Suprapubic skin (tissue), 4 donors: ENCODE results near the gene GRIN2A. TPM values are rescaled to one million over a fixed set of nuclear protein-coding genes. Genes with fewer than 3 reads are reported as not detected.

Source experiments
- DNase-seq, 2 donors: peaks; one replicate each; pipeline ENCODE4 v3.0.0-alpha.2; 2019; ENCODE audit warnings: low spot score in 2 of 2
- H3K27ac ChIP-seq: fragments of 200-600 bp; sonication (generic); one replicate; pipeline ENCODE4 v1.5.1; 2019
- H3K27me3 ChIP-seq: fragments of 200-600 bp; sonication (generic); one replicate; pipeline ENCODE4 v1.5.1; 2019
- H3K36me3 ChIP-seq: fragments of 200-600 bp; sonication (generic); one replicate; pipeline ENCODE4 v1.5.1; 2019
- H3K4me1 ChIP-seq: fragments of 200-600 bp; sonication (generic); one replicate; pipeline ENCODE4 v1.5.1; 2019
- H3K4me3 ChIP-seq: fragments of 200-600 bp; sonication (generic); one replicate; pipeline ENCODE4 v1.5.1; 2019; ENCODE audit warnings: mild to moderate bottlenecking
- H3K9me3 ChIP-seq: fragments of 200-600 bp; sonication (generic); one replicate; pipeline ENCODE4 v1.5.1; 2019
- CTCF ChIP-seq, 2 donors: fragments of 200-600 bp in 1 of 2; fragments of 450-650 bp in 1 of 2; sonication (generic) in 1 of 2; IDR thresholded peaks; one replicate each; pipeline ENCODE4 v1.5.1; 2016 to 2019; ENCODE audit warnings: antibody characterized with exemption in 2 of 2, mild to moderate bottlenecking in 1 of 2, moderate library complexity in 1 of 2
- EP300 ChIP-seq: sonication (generic); formaldehyde crosslinking; IDR thresholded peaks from one replicate; pipeline ENCODE4 v1.6.1; 2017; ENCODE audit warnings: antibody characterized with exemption
- POLR2A ChIP-seq, 2 donors: fragments of 450-650 bp; IDR thresholded peaks; one replicate each; pipeline ENCODE4 v1.6.1; 2017; ENCODE audit warnings: antibody characterized with exemption in 2 of 2, mild to moderate bottlenecking in 2 of 2, moderate library complexity in 2 of 2
- POLR2AphosphoS5 ChIP-seq, 3 donors: sonication (generic); formaldehyde crosslinking; IDR thresholded peaks; one replicate each; pipeline ENCODE4 v1.6.1; 2017; ENCODE audit warnings: antibody characterized with exemption in 3 of 3
- WGBS: methylation state at CpG from one replicate; pipeline ENCODE4 v1.1.5; 2018; 5-methylcytosine and 5-hydroxymethylcytosine counted together
- total RNA-seq, 4 donors: library from RNA; depleted of rRNA; stranded (reverse); fragments of >200 nt; gene quantifications; one replicate each; pipeline ENCODE4 v1.1.0, GENCODE V29; 2016

The GRIN2A gene
- total RNA-seq, 4 donors from 2014 or later, result 0.08 to 5.4 (median 1.3) TPM

- peaks cover 8% of the 10 kb centered on the region for H3K4me1 ChIP-seq
- no peak overlapping the region for H3K27ac ChIP-seq
- H3K9me3 ChIP-seq, result no peaks in the 10 kb centered on the region
- H3K36me3 ChIP-seq, result no peaks in the 10 kb centered on the region
- TF ChIP-seq POLR2AphosphoS5 (IDR thresholded peaks at IDR 0.05), result no peak
- TF ChIP-seq POLR2A (IDR thresholded peaks at IDR 0.05), result no peak
- no peak for TF ChIP-seq CTCF (IDR thresholded peaks at IDR 0.05)
- 94% methylated on average over 6 of the region's 6 CpGs for WGBS
- no peak for DNase-seq
- no peak overlapping the region for H3K4me3 ChIP-seq
- H3K27me3 ChIP-seq, result no peaks in the 10 kb centered on the region
Measured at GRCh38 chr16:10077861-10078260, 104.4 kb downstream of the GRIN2A start.

GRCh38 chr16:10076037-10076436 lies 106.2 kb downstream of the GRIN2A start:
- 95% methylated on average over 5 of the region's 5 CpGs for WGBS
- peaks cover 8% of the 10 kb centered on the region for H3K4me1 ChIP-seq
- no peak overlapping the region for H3K4me3 ChIP-seq
- no peaks in the 10 kb centered on the region for H3K9me3 ChIP-seq
- H3K27ac ChIP-seq, result no peak overlapping the region
- no peak for DNase-seq
- TF ChIP-seq POLR2A (IDR thresholded peaks at IDR 0.05), result no peak
- no peak for TF ChIP-seq EP300
- TF ChIP-seq CTCF (IDR thresholded peaks at IDR 0.05), result no peak
- TF ChIP-seq POLR2AphosphoS5 (IDR thresholded peaks at IDR 0.05), result no peak
- no peaks in the 10 kb centered on the region for H3K27me3 ChIP-seq
- no peaks in the 10 kb centered on the region for H3K36me3 ChIP-seq

GRCh38 chr16:10070591-10070990 lies 111.6 kb downstream of the GRIN2A start:
- TF ChIP-seq POLR2AphosphoS5 (IDR thresholded peaks at IDR 0.05), result no peak
- Histone ChIP-seq H3K4me3 (no peak overlapping the region), H3K27ac (no peak overlapping the region), H3K9me3 (no peaks in the 10 kb centered on the region), H3K27me3 (no peaks in the 10 kb centered on the region), H3K4me1 (no peaks in the 10 kb centered on the region), H3K36me3 (no peaks in the 10 kb centered on the region)
- DNase-seq, result no peak
- WGBS, result 73% methylated on average over 4 of the region's 4 CpGs

- H3K27ac ChIP-seq, result no peak overlapping the region
- H3K27me3 ChIP-seq, result no peaks in the 10 kb centered on the region
- H3K4me3 ChIP-seq, result no peak overlapping the region
- no peaks in the 10 kb centered on the region for H3K9me3 ChIP-seq
- 68% methylated on average over 3 of the region's 3 CpGs for WGBS
- H3K4me1 ChIP-seq, result no peaks in the 10 kb centered on the region
- DNase-seq, result no peak
- no peaks in the 10 kb centered on the region for H3K36me3 ChIP-seq
- no peak for TF ChIP-seq POLR2AphosphoS5 (IDR thresholded peaks at IDR 0.05)
- no peak for TF ChIP-seq POLR2A (IDR thresholded peaks at IDR 0.05)
- TF ChIP-seq EP300, result no peak
- TF ChIP-seq CTCF (IDR thresholded peaks at IDR 0.05), result no peak
Measured at GRCh38 chr16:10069374-10069773, 112.9 kb downstream of the GRIN2A start.

- no peaks in the 10 kb centered on the region for H3K36me3 ChIP-seq
- no peaks in the 10 kb centered on the region for H3K4me1 ChIP-seq
- 74% methylated on average over 2 of the region's 2 CpGs for WGBS
- H3K4me3 ChIP-seq, result no peak overlapping the region
- H3K9me3 ChIP-seq, result no peaks in the 10 kb centered on the region
- TF ChIP-seq POLR2AphosphoS5 (IDR thresholded peaks at IDR 0.05), result no peak
- no peak for DNase-seq
- no peak overlapping the region for H3K27ac ChIP-seq
- H3K27me3 ChIP-seq, result no peaks in the 10 kb centered on the region
Measured at GRCh38 chr16:10067835-10068234, 114.4 kb downstream of the GRIN2A start.

- TF ChIP-seq CTCF (IDR thresholded peaks at IDR 0.05) (no peak), POLR2A (IDR thresholded peaks at IDR 0.05) (no peak), POLR2AphosphoS5 (IDR thresholded peaks at IDR 0.05) (no peak), EP300 (no peak)
- Histone ChIP-seq H3K27ac (no peak overlapping the region), H3K4me1 (no peaks in the 10 kb centered on the region), H3K36me3 (no peaks in the 10 kb centered on the region), H3K27me3 (no peaks in the 10 kb centered on the region), H3K9me3 (no peaks in the 10 kb centered on the region), H3K4me3 (no peak overlapping the region)
- WGBS, result 61% methylated on average over 4 of the region's 4 CpGs
- DNase-seq, result no peak
Measured at GRCh38 chr16:10067406-10067805, 114.8 kb downstream of the GRIN2A start.
